Vagina (tissue), 2 donors: ENCODE data around the gene VPS35L.

Source experiments
- POLR2AphosphoS5 ChIP-seq, 2 donors: sonication (generic); formaldehyde crosslinking; IDR thresholded peaks; one replicate each; pipeline ENCODE4 v1.9.0; 2017; ENCODE audit warnings: antibody characterized with exemption in 2 of 2, mild to moderate bottlenecking in 2 of 2, low read depth in 1 of 2; ENCODE audit not compliant: insufficient read depth in 1 of 2
- TF ChIP-seq, protein P1 (sequence below), 3 experiments: fragments of 450-650 bp in 2 of 3; fragments of 200-600 bp in 1 of 3; sonication (generic) in 1 of 3; IDR thresholded peaks; one replicate each; pipeline ENCODE4 v1.5.1; 2017 to 2019; ENCODE audit warnings: antibody characterized with exemption in 3 of 3, mild to moderate bottlenecking in 2 of 3, moderate library complexity in 2 of 3

GRCh38 chr16:19642501-19642900, 87.0 kb downstream of the VPS35L start:
- TF ChIP-seq, protein P1, sequence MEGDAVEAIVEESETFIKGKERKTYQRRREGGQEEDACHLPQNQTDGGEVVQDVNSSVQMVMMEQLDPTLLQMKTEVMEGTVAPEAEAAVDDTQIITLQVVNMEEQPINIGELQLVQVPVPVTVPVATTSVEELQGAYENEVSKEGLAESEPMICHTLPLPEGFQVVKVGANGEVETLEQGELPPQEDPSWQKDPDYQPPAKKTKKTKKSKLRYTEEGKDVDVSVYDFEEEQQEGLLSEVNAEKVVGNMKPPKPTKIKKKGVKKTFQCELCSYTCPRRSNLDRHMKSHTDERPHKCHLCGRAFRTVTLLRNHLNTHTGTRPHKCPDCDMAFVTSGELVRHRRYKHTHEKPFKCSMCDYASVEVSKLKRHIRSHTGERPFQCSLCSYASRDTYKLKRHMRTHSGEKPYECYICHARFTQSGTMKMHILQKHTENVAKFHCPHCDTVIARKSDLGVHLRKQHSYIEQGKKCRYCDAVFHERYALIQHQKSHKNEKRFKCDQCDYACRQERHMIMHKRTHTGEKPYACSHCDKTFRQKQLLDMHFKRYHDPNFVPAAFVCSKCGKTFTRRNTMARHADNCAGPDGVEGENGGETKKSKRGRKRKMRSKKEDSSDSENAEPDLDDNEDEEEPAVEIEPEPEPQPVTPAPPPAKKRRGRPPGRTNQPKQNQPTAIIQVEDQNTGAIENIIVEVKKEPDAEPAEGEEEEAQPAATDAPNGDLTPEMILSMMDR (IDR thresholded peaks at IDR 0.05), result no peak
- TF ChIP-seq POLR2AphosphoS5 (IDR thresholded peaks at IDR 0.05; ENCODE audit: insufficient read depth in 1 of 2, low read depth in 1 of 2), result no peak
